ENCODE results near the gene PCGF2.

PCGF2 gene

GRCh38 chr17:38702166-38702915, 45.8 kb downstream of the PCGF2 start:
- DNase-seq = peak; percentile 89

- DNase-seq = no peak
These were observed 46.5 kb downstream of the PCGF2 start for GRCh38 chr17:38701504-38702165.

GRCh38 chr17:38698760-38699159, 49.4 kb downstream of the PCGF2 start:
- DNase-seq = no peak

- DNase-seq = no peak
These were observed 50.9 kb downstream of the PCGF2 start for GRCh38 chr17:38697061-38697820.

GRCh38 chr17:38693700-38694329, 54.3 kb downstream of the PCGF2 start:
- DNase-seq = peak; percentile 42

- DNase-seq = no peak
These were observed 57.0 kb downstream of the PCGF2 start for GRCh38 chr17:38691154-38691553.

GRCh38 chr17:38690386-38690785, 57.8 kb downstream of the PCGF2 start:
- no peak for DNase-seq

- DNase-seq = no peak
These were observed 60.9 kb downstream of the PCGF2 start for GRCh38 chr17:38687286-38687685.

- no peak for DNase-seq
These were observed 62.6 kb downstream of the PCGF2 start for GRCh38 chr17:38685491-38685890.
